Tibial artery (tissue), 4 donors: ENCODE results near the gene ELP4.

Source experiments
- DNase-seq, 2 donors: peaks; one replicate each; pipeline ENCODE4 v3.0.0-alpha.2; 2019
- H3K27ac ChIP-seq, 2 donors: fragments of 200-600 bp; sonication (generic) in 1 of 2; 1 replicate in 1 of 2; 2 replicates in 1 of 2; pipeline ENCODE4 v1.5.1; 2018 to 2019; ENCODE audit warnings: mild to moderate bottlenecking in 1 of 2
- H3K27me3 ChIP-seq, 2 donors: fragments of 200-600 bp; sonication (generic) in 1 of 2; one replicate each; pipeline versions ENCODE4 v1.5.1 to v1.6.0; 2016 to 2019
- H3K36me3 ChIP-seq, 3 donors: fragments of 200-600 bp; sonication (generic) in 2 of 3; one replicate each; pipeline ENCODE4 v1.5.1; 2016 to 2019; ENCODE audit warnings: mild to moderate bottlenecking in 2 of 3
- H3K4me1 ChIP-seq, 4 donors: fragments of 200-600 bp; sonication (generic) in 2 of 4; 1 replicate in 3 of 4; 2 replicates in 1 of 4; pipeline ENCODE4 v1.5.1; 2016 to 2019
- H3K4me3 ChIP-seq, 2 donors: fragments of 200-600 bp; sonication (generic) in 1 of 2; 1 replicate in 1 of 2; 2 replicates in 1 of 2; pipeline ENCODE4 v1.5.1; 2018 to 2019; ENCODE audit warnings: mild to moderate bottlenecking in 2 of 2
- H3K9me3 ChIP-seq, 3 donors: fragments of 200-600 bp; sonication (generic) in 1 of 3; one replicate each; pipeline ENCODE4 v1.5.1; 2016 to 2019
- CTCF ChIP-seq, 2 experiments: fragments of 200-600 bp in 1 of 2; fragments of 450-650 bp in 1 of 2; IDR thresholded peaks; one replicate each; pipeline ENCODE4 v1.5.1; 2017 to 2019; ENCODE audit warnings: antibody characterized with exemption in 2 of 2, mild to moderate bottlenecking in 1 of 2, moderate library complexity in 1 of 2
- intact Hi-C: fragments of 100-400 bp; cut with DNase I; formaldehyde crosslinking; loops from one replicate; pipeline ENCODE4 v1.15.0; 2023; ENCODE audit warnings: low total_unique reads

ELP4 gene

GRCh38 chr11:31768749-31769640 lies 259.4 kb downstream of the ELP4 start:
- Histone ChIP-seq H3K27me3 (no peaks in the 10 kb centered on the region), H3K4me3 (no peak overlapping the region), H3K4me1 (no peaks in the 10 kb centered on the region), H3K27ac (no peak overlapping the region), H3K36me3 (no peaks in the 10 kb centered on the region), H3K9me3 (no peaks in the 10 kb centered on the region)
- intact Hi-C loops = no loop called here
- TF ChIP-seq CTCF (IDR thresholded peaks at IDR 0.05) = no peak
- no peak for DNase-seq

- Histone ChIP-seq H3K27ac (no peak overlapping the region), H3K4me3 (no peak overlapping the region), H3K27me3 (no peaks in the 10 kb centered on the region), H3K36me3 (no peaks in the 10 kb centered on the region), H3K4me1 (no peaks in the 10 kb centered on the region), H3K9me3 (no peaks in the 10 kb centered on the region)
- intact Hi-C loops = no loop called here
- DNase-seq = no peak
- no peak for TF ChIP-seq CTCF (IDR thresholded peaks at IDR 0.05)
These were observed 260.6 kb downstream of the ELP4 start for GRCh38 chr11:31770011-31770700.

- H3K27ac ChIP-seq = no peak overlapping the region
- no peaks in the 10 kb centered on the region for H3K27me3 ChIP-seq
- no peaks in the 10 kb centered on the region for H3K4me1 ChIP-seq
- no peak overlapping the region for H3K4me3 ChIP-seq
- no peaks in the 10 kb centered on the region for H3K36me3 ChIP-seq
- intact Hi-C loops = no loop called here
- H3K9me3 ChIP-seq = no peaks in the 10 kb centered on the region
- no peak for TF ChIP-seq CTCF (IDR thresholded peaks at IDR 0.05)
- no peak for DNase-seq
These were observed 262.8 kb downstream of the ELP4 start for GRCh38 chr11:31772412-31772811.

GRCh38 chr11:31779374-31779791 lies 269.8 kb downstream of the ELP4 start:
- DNase-seq = no peak
- no peaks in the 10 kb centered on the region for H3K27me3 ChIP-seq
- intact Hi-C loops = no loop called here
- H3K4me3 ChIP-seq = no peak overlapping the region
- TF ChIP-seq CTCF (IDR thresholded peaks at IDR 0.05) = no peak
- H3K36me3 ChIP-seq = no peaks in the 10 kb centered on the region
- peaks cover 0 to 21% (median 2%) of the 10 kb centered on the region in 4 donors for H3K4me1 ChIP-seq
- H3K9me3 ChIP-seq = no peaks in the 10 kb centered on the region
- H3K27ac ChIP-seq = peak overlapping the region in 1 of 2 donors; percentile 35

- Histone ChIP-seq H3K9me3 (no peaks in the 10 kb centered on the region), H3K4me3 (no peak overlapping the region), H3K27ac (no peak overlapping the region), H3K4me1 (peaks cover 0 to 21% (median 2%) of the 10 kb centered on the region in 4 donors), H3K36me3 (no peaks in the 10 kb centered on the region), H3K27me3 (no peaks in the 10 kb centered on the region)
- no peak for TF ChIP-seq CTCF (IDR thresholded peaks at IDR 0.05)
- DNase-seq = no peak
- intact Hi-C loops = no loop called here
These were observed 270.5 kb downstream of the ELP4 start for GRCh38 chr11:31780078-31780477.
